Measurements from ENCODE around the gene MORF4L1. TPM values are rescaled to one million over a fixed set of nuclear protein-coding genes. Genes with fewer than 3 reads are reported as not detected.
"Not testable (repeated sequence)": the region's sequence is repeated elsewhere in the genome, so short reads cannot be mapped to it uniquely, and the experiment has no call there.

Gene MORF4L1
- total RNA-seq, 1 donor: 456 TPM

GRCh38 chr15:78927077-78927790 lies 54.5 kb downstream of the MORF4L1 start:
- peaks cover 8% of the 10 kb centered on the region for H4K20me1 ChIP-seq (ENCODE audit: insufficient read depth, low read length)
- H3K4me1 ChIP-seq (ENCODE audit: insufficient read depth, low read length): peaks cover 17% of the 10 kb centered on the region
- DNase-seq (ENCODE audit: insufficient read length, low spot score, missing footprints): peak; percentile 83
- H3K4me3 ChIP-seq (ENCODE audit: insufficient read depth, low read length): no peak overlapping the region
- no peak overlapping the region for H3K27ac ChIP-seq (ENCODE audit: low read depth, low read length)
- peaks cover 2% of the 10 kb centered on the region for H3K27me3 ChIP-seq (ENCODE audit: insufficient read depth, low read length)
- H3K4me2 ChIP-seq (ENCODE audit: insufficient read depth, low read length): no peak overlapping the region
- H3K36me3 ChIP-seq (ENCODE audit: insufficient read depth, low read length): peaks cover 18% of the 10 kb centered on the region
- TF ChIP-seq, protein P1, sequence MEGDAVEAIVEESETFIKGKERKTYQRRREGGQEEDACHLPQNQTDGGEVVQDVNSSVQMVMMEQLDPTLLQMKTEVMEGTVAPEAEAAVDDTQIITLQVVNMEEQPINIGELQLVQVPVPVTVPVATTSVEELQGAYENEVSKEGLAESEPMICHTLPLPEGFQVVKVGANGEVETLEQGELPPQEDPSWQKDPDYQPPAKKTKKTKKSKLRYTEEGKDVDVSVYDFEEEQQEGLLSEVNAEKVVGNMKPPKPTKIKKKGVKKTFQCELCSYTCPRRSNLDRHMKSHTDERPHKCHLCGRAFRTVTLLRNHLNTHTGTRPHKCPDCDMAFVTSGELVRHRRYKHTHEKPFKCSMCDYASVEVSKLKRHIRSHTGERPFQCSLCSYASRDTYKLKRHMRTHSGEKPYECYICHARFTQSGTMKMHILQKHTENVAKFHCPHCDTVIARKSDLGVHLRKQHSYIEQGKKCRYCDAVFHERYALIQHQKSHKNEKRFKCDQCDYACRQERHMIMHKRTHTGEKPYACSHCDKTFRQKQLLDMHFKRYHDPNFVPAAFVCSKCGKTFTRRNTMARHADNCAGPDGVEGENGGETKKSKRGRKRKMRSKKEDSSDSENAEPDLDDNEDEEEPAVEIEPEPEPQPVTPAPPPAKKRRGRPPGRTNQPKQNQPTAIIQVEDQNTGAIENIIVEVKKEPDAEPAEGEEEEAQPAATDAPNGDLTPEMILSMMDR (IDR thresholded peaks at IDR 0.05; ENCODE audit: extremely low read depth, low read depth, low read length): no peak
- H3K9me3 ChIP-seq (ENCODE audit: low read depth, low read length): no peaks in the 10 kb centered on the region
- H2AFZ ChIP-seq (ENCODE audit: low read length): no peak overlapping the region
- no peaks in the 10 kb centered on the region for H3K79me2 ChIP-seq (ENCODE audit: insufficient read depth, low read length)

DNA sequence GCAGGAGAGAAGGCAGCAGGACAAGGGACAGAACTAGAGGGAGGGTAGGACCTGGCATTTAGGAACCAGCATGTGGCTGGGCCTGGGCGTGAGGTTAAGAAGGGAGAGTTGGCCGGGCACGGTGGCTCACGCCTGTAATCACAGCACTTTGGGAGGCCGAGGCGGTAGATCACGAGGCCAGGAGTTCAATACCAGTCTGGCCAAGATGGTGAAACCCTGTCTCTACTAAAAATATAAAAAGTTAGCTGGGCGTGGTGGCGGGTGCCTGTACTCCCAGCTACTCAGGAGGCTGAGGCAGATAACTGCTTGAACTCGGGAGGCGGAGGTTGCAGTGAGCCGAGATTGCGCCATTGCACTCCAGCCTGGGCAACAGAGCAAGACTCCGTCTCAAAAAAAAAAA lies 55.5 kb downstream of the MORF4L1 start:
- not testable (repeated sequence) for H2AFZ ChIP-seq (ENCODE audit: low read length); H3K4me2 ChIP-seq (ENCODE audit: insufficient read depth, low read length); H3K79me2 ChIP-seq (ENCODE audit: insufficient read depth, low read length); DNase-seq (ENCODE audit: insufficient read length, low spot score, missing footprints); H3K36me3 ChIP-seq (ENCODE audit: insufficient read depth, low read length); H4K20me1 ChIP-seq (ENCODE audit: insufficient read depth, low read length); H3K9me3 ChIP-seq (ENCODE audit: low read depth, low read length); H3K4me3 ChIP-seq (ENCODE audit: insufficient read depth, low read length); H3K27ac ChIP-seq (ENCODE audit: low read depth, low read length)
- Histone ChIP-seq H3K27me3 (ENCODE audit: insufficient read depth, low read length) (peaks cover 12% of the 10 kb centered on the region), H3K4me1 (ENCODE audit: insufficient read depth, low read length) (peaks cover 17% of the 10 kb centered on the region)

GRCh38 chr15:78928616-78929093 lies 56.0 kb downstream of the MORF4L1 start:
- peak; percentile 66 for DNase-seq (ENCODE audit: insufficient read length, low spot score, missing footprints)
- TF ChIP-seq, protein P1 (IDR thresholded peaks at IDR 0.05; ENCODE audit: extremely low read depth, low read depth, low read length): no peak
- Histone ChIP-seq H3K9me3 (ENCODE audit: low read depth, low read length) (no peaks in the 10 kb centered on the region), H3K4me3 (ENCODE audit: insufficient read depth, low read length) (no peak overlapping the region), H3K27me3 (ENCODE audit: insufficient read depth, low read length) (peaks cover 15% of the 10 kb centered on the region), H3K4me2 (ENCODE audit: insufficient read depth, low read length) (no peak overlapping the region), H3K27ac (ENCODE audit: low read depth, low read length) (no peak overlapping the region), H3K36me3 (ENCODE audit: insufficient read depth, low read length) (peaks cover 6% of the 10 kb centered on the region), H3K4me1 (ENCODE audit: insufficient read depth, low read length) (peaks cover 17% of the 10 kb centered on the region), H2AFZ (ENCODE audit: low read length) (no peak overlapping the region), H3K79me2 (ENCODE audit: insufficient read depth, low read length) (no peaks in the 10 kb centered on the region), H4K20me1 (ENCODE audit: insufficient read depth, low read length) (peaks cover 8% of the 10 kb centered on the region)

- H3K9me3 ChIP-seq (ENCODE audit: low read depth, low read length): no peaks in the 10 kb centered on the region
- no peak overlapping the region for H2AFZ ChIP-seq (ENCODE audit: low read length)
- H3K79me2 ChIP-seq (ENCODE audit: insufficient read depth, low read length): no peaks in the 10 kb centered on the region
- H3K27ac ChIP-seq (ENCODE audit: low read depth, low read length): no peak overlapping the region
- H3K36me3 ChIP-seq (ENCODE audit: insufficient read depth, low read length): peaks cover 6% of the 10 kb centered on the region
- peaks cover 15% of the 10 kb centered on the region for H3K27me3 ChIP-seq (ENCODE audit: insufficient read depth, low read length)
- DNase-seq (ENCODE audit: insufficient read length, low spot score, missing footprints): peak; percentile 77
- H3K4me3 ChIP-seq (ENCODE audit: insufficient read depth, low read length): no peak overlapping the region
- TF ChIP-seq, protein P1 (IDR thresholded peaks at IDR 0.05; ENCODE audit: extremely low read depth, low read depth, low read length): no peak
- H3K4me2 ChIP-seq (ENCODE audit: insufficient read depth, low read length): no peak overlapping the region
- peaks cover 4% of the 10 kb centered on the region for H4K20me1 ChIP-seq (ENCODE audit: insufficient read depth, low read length)
- peaks cover 22% of the 10 kb centered on the region for H3K4me1 ChIP-seq (ENCODE audit: insufficient read depth, low read length)
Observed at GRCh38 chr15:78929536-78930264, 57.0 kb downstream of the MORF4L1 start.
